ENCODE results near the gene MMP19.

The MMP19 gene

DNA sequence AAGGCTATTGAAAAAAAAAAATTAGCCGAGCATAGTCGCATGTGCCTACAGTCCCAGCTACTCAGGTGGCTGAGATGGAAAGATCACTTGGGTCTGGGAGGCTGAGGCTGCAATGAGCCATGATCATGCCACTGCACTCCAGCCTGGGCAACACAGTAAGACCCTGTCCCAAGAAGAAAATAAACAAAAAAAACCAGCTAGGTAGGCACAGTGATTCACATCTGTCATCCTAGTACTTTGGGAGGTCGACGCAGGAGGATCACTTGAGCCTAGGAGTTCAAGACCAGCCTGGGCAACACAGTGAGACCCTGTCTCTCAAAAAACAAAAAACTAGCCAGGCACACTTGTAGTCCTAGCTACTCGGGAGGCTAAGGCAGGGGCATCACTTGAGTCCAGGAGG lies 33.5 kb downstream of the MMP19 start:
- DNase-seq: no peak

DNA sequence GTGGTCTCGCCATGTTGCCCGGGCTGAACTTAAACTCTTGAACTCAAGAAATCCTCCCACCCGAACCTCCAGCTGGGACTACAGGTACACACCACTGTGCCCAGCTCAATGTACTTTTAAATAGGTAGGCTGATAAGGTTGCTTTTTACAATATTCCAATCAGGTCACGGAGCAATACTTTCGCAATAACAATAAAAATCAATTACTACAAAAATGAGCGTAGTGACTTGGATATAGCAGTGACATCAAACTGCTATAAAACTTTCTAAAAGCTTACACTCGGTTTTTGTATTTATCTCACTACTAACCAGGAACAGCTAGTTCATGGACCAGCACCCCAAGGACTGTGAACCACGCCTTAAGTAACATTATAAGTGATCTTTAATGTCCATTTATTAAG lies 35.8 kb downstream of the MMP19 start:
- DNase-seq: no peak

DNA sequence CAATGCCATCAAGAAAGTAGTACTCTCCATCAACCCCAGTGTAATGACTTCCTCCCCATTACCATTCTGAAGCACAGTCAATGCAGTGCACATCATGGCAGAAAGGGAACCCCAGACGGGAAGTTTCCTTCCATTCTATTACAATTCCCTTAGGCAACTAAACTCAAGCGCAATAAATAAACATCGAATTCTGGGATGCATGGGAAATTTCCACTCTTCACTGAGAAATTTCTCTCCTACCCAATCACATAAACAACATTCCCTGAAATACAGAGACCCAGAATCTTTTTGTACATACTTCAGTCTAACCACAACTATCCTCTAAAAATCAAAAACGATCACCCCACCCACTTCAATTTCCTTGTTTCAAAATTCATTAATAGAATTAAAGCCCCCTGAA lies 45.2 kb downstream of the MMP19 start:
- DNase-seq: no peak

DNA sequence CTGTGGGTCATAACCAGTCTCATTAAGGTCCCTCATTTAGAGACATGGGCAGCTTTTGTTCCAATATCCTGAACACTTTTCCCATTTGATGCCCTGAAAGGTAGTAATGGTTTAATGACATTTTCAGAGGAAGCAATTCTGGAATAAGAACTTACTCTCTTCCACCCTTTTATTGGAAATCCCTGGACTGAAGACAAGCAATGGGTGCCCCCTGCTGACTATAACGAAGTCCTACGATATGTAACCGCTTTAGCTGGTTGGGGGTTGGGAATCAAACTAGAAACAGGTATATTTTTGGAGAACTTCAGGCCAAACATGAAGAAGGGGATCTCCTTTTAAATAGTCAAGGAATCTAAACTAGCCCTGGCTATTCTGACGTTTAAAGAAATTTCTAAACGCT lies 45.7 kb downstream of the MMP19 start:
- DNase-seq: no peak

DNA sequence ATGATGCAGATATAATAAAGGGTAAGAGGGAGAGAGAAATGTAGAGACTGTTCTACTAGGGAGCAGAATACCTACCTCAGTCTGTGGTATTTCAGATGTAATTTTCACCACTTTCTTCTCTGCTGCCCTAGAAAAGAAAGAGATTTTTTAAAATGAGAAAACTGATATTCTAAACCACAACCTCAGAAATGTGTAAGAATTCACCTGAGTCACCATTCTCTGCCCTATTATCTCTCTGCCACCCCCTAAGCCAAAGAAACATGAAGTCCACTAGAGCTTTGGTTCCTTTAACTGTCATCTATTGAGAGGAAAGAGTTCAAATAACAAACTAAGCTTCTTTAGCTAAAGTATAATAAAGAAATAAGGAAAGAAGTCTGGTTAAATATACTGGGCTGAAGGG lies 46.8 kb downstream of the MMP19 start:
- no peak for DNase-seq

DNA sequence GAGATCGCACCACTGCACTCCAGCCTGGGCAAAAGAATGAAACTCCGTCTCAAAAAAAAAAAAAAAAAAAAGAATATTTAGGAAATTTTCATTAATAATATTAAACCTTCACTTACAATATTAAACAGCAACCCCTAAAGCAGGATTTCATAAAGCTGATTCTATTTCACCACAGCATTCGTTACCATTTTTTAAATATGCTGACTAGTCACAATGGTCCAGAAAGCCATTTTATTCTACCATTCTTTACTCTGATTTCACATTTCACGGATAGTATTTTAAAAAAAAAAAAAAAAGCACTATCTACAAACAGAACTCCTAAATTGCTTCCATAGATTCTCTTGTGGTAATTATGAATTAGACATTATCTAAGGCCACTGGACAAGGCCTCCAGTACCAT lies 52.8 kb downstream of the MMP19 start:
- DNase-seq: no peak

DNA sequence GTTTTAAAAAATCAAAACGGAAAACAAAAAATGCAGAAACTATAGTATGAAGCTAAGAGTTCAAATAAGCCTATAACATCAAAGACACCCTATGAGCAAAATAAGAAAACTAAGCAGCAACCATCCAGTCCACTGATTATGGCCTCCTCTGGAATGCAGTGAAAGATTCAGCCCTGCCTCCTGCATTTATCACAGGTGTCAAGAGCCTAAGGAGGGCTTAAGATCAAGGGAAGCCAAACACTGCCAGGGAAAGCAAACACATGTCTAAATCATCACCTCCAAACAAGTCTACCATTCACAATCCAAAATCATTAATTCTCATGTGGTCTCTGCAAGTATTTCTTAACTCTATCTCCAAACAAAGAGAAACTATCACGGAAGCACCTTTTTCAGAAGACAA lies 53.6 kb downstream of the MMP19 start:
- DNase-seq: no peak

DNA sequence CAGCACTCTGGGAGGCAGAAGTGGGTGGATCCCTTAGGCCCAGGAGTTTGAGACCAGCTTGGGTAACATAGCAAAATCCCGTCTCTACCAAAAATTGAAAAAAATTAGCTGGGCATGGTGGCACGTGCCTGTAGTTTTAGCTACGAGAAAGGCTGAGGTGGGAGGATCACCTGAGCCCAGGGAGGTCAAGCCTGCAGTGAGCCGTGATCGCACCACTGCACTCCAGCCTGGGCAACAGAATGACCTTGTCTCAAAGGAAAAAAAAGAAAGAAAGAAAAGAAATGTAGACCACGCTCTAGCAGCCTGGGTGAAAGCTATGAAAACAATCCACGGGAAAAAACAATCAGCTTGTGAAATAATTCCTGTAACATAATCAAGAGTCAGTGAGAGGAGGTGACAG lies 54.2 kb downstream of the MMP19 start:
- DNase-seq: no peak
